Amniotic stem cell (primary cell): ENCODE results near the gene IFI27.
A peak's percentile ranks its signal among the peaks of the same experiment; 100 is the strongest.
"Not testable (repeated sequence)": the region's sequence is repeated elsewhere in the genome, so short reads cannot be mapped to it uniquely, and the experiment has no call there.

ENCODE experiments used
- DNase-seq: peaks from one replicate; lab custom pipeline; 2025; lab: John Stamatoyannopoulos, UW

Gene IFI27

DNA sequence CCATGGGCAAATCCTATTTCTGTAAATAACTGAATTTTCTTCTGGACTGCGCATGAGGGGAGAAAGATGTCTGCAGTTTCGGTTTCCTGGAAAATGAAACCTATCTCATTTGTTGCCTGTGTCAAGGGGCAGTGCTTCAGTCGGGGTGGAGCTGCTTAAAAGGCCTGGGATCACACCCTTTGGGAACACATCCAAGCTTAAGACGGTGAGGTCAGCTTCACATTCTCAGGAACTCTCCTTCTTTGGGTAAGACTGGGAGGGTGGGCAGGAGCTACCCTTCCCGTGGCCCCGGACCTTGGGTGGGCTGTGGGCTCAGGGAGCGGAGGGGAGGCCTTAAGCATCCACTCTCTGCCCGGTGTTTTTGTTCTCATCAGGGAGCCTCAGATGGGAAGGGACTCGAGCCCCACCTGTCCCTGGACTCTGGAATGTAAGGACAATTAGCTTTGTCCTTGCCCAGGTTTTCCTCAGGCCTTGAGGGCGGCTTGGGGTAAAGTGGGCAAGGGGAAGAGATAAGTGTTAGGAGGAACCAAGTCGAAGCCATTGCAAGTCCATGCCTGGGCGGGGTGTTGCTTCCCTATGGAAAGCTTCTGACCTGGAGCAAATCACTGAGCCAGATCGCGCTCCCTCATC lies at the start of gene IFI27:
Gene IFI27, plus strand, starts transcription at position 185 of the 630 bp plus-strand sequence.
- no peak for DNase-seq

DNA sequence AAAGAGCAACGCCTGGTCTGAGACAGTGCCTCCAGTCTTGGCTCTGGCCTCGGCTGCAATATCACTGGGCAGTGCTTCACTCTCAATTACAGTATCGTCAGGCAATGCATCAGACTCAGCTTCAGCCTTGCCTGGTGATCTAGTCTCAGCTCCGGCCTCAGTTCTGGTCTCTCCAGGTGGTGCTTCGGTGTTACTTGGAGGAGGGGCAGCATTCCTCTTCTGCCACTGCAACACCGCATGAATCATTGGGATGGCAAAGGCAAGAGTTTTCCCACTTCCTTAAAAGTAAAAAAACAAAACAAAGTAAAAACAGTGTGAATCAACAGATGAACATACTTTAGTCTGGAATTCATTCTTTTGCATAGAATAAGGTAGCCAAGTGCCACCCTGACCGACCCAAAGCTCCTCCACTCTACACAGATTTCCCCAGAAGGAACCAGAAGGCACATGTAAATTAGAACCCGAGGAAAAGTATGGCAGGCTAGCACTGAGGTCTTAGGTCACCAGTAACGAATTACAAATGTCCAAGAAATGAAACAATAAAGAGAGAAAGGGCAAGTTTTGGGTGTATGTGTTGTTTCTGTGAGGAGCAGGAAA lies 48.1 kb upstream of the IFI27 start:
- DNase-seq, result no peak

DNA sequence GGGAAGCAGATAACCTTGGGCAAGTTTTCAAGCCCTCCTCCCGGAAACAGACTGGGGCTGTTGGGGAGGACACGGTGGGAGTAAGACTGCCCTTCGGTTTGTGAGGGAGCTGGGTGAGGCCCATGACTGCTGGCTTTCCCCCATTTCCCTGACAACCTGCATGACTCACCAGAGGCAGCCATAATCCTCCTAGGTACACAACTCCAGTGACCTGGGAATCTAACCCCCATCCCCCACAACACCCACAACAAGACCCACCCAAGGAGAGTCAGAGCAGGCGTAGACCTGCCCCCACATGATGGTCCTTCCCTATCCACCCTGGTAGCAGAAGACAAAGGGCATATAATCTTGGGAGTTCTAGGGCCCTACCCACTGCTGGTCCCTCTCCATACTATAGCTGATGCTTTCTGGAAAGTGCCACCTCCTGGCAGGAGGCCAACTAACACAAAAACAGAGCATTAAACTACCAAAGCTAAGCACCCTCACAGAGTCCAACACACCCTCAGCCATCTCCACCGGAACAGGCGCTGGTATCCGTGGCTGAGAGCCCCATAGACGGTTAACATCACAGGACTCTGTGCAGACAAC lies 44.4 kb upstream of the IFI27 start:
- no peak for DNase-seq

DNA sequence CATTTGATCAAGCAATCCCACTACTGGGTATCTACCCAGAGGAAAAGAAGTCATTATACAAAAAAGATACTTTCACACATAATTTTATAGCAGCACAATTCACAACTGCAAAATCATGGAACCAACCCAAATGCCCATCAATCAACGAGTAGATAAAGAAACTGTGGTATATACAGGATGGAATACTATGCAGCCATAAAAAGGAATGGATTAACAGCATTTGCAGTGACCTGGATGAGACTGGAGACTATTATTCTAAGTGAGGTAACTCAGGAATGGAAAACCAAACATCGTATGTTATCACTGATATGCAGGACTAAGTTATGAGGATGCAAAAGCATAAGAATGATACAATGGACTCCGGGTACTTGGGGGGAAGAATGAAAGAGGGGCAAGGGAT lies 38.5 kb upstream of the IFI27 start:
- DNase-seq, result not testable (repeated sequence)

DNA sequence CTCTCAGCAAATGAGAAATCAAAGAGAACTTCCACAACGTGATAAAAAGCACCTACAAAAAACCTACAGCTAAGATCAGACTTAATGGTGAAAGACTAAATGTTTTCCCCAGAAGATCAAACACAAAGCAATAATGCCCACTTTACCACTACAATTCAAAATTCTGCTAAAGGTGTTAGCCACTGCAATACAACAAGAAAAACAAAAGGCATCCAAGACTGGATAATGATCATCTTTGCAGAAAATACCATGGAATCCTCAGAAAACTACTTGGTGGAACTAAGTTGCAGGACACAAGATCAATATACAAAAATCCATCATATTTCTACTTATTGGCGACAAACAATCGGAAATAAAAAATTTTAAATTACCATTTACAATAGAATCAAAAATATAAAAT lies 36.0 kb upstream of the IFI27 start:
- DNase-seq, result no peak

DNA sequence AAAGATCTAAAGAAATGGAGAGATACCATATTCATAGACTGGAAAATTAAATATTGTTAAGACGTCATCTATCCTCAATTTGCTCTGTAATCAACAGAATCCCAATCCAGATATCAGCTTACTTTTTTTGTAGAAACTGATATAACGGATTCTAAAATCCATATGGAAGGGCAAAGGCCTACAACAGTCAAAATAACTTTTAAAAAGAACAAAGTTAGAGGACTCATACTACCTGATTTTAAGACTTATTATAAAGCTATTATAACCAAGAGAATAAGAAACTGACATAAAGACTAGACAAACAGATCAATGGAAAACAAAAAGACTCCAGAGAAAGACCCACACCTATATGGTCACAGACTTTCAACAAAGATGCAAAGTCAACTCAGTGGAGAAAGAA lies 35.5 kb upstream of the IFI27 start:
- DNase-seq, result no peak

DNA sequence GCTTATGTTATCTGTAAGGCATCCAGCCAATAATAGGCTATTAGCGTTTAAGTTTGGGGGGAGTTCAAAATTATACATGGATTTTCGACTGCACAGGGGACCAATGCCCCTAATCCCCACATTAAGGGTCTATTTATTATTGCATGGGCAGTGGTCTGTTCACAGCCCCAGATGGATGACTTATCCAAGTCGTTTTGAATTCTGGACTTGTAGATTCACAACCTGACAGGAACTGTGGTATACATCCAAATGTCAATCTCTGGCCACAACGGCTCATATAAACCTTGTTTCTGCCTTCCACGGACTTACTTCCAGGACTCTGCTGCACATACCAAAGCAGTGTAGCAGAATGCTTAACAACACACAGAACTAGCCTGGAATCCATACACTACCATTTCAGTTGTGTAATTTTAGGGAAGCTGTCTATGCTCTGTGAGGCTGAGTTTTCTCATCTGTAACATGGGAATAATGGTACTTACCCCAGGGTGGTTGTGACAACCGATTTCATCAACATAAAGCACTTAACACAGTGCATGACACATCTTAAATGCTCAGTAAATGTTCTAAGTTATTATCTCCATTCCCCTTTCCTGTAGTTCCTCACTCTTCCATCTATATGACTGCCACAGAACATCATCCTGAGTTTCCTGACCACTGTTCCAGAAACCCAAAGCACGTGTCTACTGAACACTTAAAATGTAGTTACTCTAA lies 33.3 kb upstream of the IFI27 start:
- no peak for DNase-seq

DNA sequence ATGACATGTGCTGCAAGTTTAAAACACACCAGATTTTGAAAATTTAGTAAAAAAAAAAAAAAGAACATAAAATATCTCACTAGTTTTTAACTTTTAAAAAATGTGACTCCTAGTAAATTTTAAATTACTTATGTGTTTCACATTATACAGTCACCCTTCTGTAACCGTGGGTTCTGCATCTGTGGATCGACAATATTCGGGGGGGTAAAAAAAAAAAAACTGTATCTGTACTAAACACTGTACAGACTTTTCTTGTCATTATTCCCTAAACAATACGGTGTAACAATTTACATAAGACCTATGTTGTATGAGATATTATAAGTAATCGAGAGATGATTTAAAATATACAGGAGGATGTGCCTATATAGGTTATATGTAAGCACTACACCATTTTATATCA lies 32.7 kb upstream of the IFI27 start:
- no peak for DNase-seq

DNA sequence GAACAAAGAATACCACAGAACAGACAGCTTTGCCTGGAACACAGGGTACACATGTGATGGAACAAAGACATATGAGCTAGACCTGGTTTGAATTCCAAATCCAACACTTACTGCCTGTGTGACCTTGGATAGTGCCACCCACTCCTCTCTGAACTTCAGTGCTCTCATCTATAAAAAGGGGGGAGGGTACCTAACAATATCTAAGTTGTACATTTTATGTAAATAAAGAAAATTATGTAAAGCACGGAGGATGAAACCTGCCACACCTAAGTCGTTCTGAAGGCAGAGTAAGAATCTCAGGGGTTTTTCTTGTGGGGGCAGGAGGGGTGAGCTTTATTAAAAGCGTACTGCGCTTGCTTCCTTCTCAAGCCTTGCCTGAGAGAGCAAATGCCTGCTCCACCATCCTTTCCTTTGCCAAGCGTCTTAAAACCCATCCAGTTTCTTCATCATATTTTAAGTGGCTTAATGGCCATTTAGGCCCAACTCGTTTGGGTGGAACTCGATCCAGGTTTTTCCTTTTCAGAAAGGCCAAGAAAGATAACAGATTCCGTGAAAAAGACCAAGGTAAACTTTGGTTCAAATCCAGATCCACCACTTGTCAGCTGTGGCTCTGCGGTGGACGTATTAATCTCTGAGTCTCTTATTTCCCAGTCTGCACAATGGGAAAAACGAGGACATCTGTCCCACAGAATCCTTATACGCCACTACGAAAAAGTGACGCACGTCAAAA lies 30.5 kb upstream of the IFI27 start:
- DNase-seq, result peak; percentile 16

DNA sequence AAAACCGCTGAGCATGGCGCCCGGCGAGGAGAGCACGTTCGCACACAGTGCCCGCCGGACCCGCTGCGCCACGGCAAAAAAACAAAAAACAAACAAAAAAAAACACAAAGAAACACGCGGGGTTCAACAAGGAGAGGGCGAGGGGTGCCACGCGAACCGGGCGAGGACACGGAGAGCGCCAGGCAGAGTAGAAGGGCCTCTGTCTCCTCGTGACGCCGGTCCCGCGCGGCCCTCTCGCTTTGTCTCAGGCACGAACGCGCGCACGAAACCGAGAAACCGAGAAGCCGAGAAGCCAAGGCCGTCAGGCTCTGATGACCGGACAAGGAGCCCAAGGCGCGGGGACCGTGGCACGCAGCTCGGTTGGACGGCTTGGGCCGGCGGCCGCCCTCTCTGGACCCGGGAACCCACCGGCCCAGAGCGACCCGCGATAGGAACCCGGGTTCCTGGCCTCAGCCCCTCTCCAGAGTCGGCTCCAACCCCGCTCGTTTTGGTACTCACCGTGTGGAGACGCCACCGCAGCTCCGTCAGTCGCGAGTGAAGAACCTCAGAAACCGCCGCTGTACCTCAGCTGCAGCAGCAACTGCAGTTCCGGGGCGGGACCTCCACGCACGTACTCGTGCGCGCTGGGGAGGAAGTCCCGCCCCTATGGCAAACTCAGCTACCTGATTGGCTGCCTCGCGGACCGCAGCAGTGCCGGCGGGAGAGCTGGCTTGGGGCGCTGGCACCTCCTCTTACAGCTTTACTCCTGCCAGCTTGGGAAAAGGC lies 29.7 kb upstream of the IFI27 start, which contains the start of the genes DDX24 and IFI27L1:
Gene DDX24, minus strand, starts transcription at position 582 of the 765 bp plus-strand sequence. CDS start 1,460 bp downstream, outside the sequence.
Gene IFI27L1, plus strand, starts transcription at position 690 of the 765 bp plus-strand sequence. CDS start 15,628 bp downstream, outside the sequence.
- DNase-seq, result peak; percentile 87

DNA sequence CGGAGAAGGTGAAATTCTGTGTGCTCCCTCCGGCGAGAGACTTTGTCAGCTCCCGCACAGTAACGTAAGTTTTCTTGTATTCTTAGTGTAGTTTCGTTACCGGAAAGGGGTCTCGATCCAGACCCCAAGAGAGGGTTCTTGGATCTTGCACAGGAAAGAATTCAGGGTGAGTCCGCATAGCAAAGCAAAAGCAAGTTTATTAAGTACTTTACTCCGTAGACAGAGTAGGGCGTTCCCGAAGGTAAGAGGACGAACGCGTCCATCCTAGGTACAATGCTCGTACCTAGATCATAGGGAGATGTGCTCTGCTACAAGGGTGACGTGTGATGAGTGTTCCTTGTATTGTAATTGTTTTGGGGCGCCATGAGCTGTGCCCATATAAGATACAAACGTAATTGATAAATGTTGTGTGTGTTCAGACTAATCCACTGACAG lies 29.1 kb upstream of the IFI27 start:
- DNase-seq, result no peak

DNA sequence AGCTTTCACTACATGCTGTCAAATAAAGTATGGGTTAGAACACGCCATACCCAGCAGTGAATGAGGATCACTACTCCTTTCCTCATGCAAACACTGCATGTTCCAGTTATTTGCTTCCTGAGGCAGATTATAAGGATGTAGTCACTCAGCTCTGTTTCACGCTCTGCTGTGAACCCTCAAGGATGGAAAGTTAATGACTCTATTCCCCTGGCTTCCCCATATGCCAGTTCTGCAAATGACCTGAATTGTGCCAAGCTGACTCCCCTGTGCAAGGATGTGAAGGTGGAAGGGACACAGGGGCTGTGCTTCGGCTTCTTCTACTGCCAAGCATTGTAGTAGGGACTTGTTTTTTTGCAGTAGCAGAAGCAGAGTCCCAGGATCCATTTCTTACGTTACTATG lies 22.6 kb upstream of the IFI27 start:
- DNase-seq, result no peak

DNA sequence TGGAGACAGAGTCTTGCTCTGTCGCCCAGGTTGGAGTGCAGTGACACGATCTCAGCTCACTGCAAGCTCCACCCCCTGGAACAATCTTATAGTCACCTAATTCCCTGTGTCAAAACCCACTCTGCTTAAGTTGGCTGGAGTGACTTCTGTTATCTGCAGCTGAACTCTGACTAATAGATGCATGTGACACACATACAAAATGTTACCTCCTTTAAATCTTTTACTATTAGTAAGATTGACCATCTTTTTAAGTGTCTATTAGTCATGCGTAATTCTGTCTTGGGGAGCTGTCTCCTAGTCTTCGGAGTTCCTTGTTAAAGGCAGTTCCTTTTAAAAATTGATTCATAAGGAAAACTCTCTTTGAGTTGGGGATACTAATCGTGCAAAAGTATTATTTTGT lies 22.0 kb upstream of the IFI27 start:
- no peak for DNase-seq

DNA sequence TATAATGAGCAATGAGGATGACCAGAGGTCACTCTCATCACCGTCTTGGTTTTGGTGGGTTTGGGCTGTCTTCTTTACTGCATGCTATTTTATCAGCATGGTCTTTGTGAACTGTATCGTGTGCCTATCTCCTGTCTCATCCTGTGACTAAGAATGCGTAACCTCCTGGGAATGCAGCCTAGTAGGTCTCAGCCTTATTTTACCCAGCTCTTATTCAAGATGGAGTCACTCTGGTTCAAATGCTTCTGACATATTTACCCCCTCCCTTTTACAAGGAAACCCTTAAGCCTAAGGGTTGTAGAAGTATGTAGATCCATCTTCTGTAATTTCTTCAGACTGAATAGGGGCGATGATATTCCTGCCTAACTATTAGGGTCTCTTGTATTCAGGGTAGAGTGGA lies 21.1 kb upstream of the IFI27 start:
- no peak for DNase-seq

DNA sequence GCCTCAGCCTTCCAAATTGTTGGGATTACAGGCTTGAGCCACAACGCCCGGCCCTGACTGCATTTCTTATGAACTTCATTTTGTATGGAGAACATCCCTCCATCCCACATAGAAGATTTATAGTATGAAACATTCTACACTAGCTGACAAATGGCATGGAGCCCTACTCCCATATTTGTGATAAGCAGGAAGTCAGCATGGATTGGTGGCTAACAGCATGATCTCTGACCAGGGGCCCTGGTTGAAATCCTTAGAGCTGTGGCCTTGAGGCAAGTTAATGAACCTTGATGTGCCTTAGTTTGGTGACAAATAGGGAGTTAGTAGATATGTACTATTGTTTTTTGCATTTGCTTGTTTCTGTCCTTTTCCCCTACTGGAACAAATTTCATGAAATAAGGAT lies 17.1 kb upstream of the IFI27 start:
- no peak for DNase-seq

DNA sequence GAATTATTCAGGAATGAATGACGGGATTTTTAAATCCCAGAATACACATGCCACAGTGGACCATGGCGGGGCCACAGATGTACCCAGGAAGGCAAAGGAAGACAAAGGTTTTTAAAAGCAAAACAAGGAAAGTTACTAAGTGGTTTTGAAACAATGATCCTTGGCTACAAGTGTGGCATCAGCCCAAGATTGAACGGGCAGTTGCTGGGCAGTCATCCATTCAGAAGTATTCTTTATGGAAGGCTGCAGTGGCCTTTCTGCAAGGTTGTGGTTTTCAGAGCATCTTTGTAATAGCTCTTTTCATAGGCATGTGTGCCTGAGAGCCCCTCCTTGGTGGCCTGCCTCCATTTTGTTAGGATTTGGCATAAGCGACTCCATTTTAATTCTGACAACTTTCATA lies 13.4 kb upstream of the IFI27 start:
- no peak for DNase-seq

DNA sequence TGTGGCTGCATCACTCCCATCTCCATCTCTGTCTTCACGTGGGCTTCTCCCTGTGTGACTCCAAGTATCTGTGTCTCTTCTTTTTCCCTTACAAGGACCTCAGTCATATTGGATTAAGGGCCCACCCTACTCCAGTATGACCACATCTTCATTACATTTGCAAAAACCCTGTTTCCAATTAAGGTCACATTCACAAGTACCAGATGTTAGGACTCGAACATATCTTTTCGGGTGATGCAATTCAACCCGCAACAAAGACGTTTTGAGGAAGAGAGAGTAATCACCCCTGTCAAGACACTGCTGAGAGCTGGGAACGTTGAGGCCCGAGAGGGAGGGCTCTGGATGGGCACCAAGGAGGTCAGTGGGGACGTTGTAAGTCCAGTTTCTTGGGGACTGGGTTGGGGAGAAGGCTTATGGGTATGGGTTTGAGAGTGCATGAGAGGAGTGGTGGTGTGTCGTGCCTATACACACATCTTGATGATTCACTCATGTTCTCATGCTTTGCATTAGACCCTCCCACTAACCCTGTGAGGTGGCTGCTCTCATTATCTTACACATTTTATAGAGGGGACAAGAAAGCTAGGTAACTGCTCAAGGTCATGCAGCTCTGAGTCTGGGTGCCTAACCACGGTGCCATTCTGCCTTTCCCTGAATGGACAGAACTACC lies 12.1 kb upstream of the IFI27 start:
- DNase-seq, result no peak

DNA sequence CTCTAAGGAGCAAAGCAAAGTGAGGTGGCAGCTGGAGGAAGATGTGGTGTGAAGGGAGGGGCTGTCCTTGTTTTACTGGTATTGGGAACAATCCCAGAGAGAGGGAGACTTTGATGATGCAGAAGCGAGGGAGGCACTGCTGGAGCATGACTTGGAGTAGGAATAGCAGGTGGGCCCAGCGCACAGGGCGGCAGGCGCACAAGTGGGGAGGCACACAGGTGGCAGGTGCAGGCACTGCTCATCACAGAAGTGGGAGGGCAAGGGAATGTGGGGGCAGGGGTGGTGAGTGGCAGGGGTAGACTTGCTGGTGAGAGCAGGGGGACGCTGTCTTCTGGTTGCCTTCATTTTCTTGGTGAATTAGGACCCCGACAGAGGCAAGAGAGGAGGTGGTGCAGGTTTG lies 11.5 kb upstream of the IFI27 start:
- DNase-seq, result no peak

DNA sequence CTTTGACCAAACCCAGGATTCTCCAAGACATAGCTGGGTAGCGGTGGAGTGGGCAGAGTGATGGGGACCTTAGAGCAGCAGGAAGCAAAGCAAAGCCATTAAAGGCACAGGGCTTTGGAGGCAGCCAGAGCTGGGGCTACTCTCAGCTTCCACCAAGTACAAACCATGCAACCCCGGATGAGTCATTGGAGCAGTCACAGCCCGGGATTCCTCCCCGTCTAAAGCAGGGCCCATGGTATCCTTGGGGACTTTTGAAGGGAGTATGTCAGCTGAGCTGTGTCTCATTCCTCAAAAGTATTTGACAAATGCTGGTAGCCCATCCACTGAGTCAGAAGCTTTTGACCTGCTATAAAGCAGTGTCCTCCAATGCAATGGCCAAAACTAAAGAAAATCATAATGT lies 9.7 kb upstream of the IFI27 start:
- DNase-seq, result peak; percentile 75

DNA sequence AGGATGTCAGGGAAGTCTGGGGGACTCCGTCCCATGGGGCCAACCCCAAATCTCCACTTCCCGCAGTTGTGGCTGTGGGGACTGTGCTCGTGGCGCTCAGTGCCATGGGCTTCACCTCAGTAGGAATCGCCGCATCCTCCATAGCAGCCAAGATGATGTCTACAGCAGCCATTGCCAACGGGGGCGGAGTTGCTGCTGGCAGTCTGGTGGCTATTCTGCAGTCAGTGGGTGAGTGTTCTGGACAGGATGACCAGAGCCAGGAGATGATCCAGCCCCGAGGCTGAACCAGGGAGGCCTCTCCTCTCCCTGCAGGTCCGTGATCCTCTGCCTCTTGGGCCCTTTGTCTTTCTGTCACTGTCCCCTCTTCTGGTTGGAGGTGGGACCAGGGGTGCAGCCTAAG lies 8.8 kb upstream of the IFI27 start:
- no peak for DNase-seq
